ENCODE results near the gene FFAR1.

DNA sequence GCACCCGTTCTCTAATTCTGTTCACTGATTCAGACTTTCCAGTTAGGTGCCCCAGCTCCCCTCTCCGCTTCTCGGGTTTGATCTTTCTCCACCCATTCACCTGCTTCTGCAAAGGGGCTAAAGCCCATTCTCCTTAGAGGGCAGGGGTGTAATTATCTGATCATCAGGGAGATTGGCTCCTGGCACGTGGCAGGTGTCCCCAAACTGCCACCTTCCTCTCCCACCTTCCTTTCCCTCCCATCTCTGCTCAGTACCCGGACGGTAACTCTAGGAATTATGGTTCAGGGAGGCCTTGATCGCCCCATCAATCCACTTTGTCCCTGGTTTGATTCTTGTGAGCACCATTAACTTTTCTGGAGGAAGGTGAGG is 212 bp downstream of the FFAR1 start:
- no peak for TF ChIP-seq CTCF (IDR thresholded peaks at IDR 0.05)
- TF ChIP-seq POLR2A (IDR thresholded peaks at IDR 0.05) = no peak

All from lower leg skin (tissue), 3 donors.